HG02840 (cell line): Measurements from ENCODE around the gene GAB2.
"Not testable (repeated sequence)": the region's sequence is repeated elsewhere in the genome, so short reads cannot be mapped to it uniquely, and the experiment has no call there.

Source experiments
- ATAC-seq: cut with Tn5 transposase; IDR thresholded peaks from one replicate; pipeline ENCODE4 v1.9.1; 2021; ENCODE audit warnings: mild to moderate bottlenecking, moderate library complexity, moderate number of reproducible peaks; ENCODE audit not compliant: unreplicated experiment, low FRiP score

GAB2 gene

GRCh38 chr11:78318321-78319114 lies 99.1 kb downstream of the GAB2 start:
- ATAC-seq = no peak

GRCh38 chr11:78315724-78316123 lies 101.9 kb downstream of the GAB2 start:
- ATAC-seq = no peak

- ATAC-seq = no peak
Measured at GRCh38 chr11:78314762-78315161, 102.9 kb downstream of the GAB2 start.

GRCh38 chr11:78313898-78314297 lies 103.7 kb downstream of the GAB2 start:
- ATAC-seq = no peak

GRCh38 chr11:78313181-78313795 lies 104.3 kb downstream of the GAB2 start:
- no peak for ATAC-seq

- no peak for ATAC-seq
Measured at GRCh38 chr11:78312712-78313111, 104.9 kb downstream of the GAB2 start.

- ATAC-seq = no peak
Measured at GRCh38 chr11:78311702-78312371, 105.8 kb downstream of the GAB2 start.

- peak; percentile 74 for ATAC-seq
Measured at GRCh38 chr11:78310500-78310909, 107.1 kb downstream of the GAB2 start.

GRCh38 chr11:78304201-78304600 lies 113.4 kb downstream of the GAB2 start:
- ATAC-seq = no peak

GRCh38 chr11:78300108-78300839 lies 117.3 kb downstream of the GAB2 start:
- no peak for ATAC-seq

GRCh38 chr11:78299000-78299710 lies 118.5 kb downstream of the GAB2 start:
- ATAC-seq = no peak

- no peak for ATAC-seq
Measured at GRCh38 chr11:78298291-78298771, 119.3 kb downstream of the GAB2 start.

- ATAC-seq = no peak
Measured at GRCh38 chr11:78295991-78296930, 121.4 kb downstream of the GAB2 start.

- no peak for ATAC-seq
Measured at GRCh38 chr11:78295347-78295746, 122.3 kb downstream of the GAB2 start.

GRCh38 chr11:78294100-78294499 lies 123.5 kb downstream of the GAB2 start:
- not testable (repeated sequence) for ATAC-seq

GRCh38 chr11:78293536-78293935 lies 124.1 kb downstream of the GAB2 start:
- ATAC-seq = no peak

- ATAC-seq = no peak
Measured at GRCh38 chr11:78292109-78292803, 125.4 kb downstream of the GAB2 start.

GRCh38 chr11:78291503-78292108 lies 126.0 kb downstream of the GAB2 start:
- ATAC-seq = no peak
